GM12878 (cell line): ENCODE measurements around the gene POU5F1. TPM values are rescaled to one million over a fixed set of nuclear protein-coding genes. Genes with fewer than 3 reads are reported as not detected.

Experiments
- ATAC-seq: fragments of 200-7000 bp; cut with Tn5 transposase; 3 replicates; pipeline ENCODE4 v1.9.1; 2020; ENCODE audit warnings: mild to moderate bottlenecking, moderate library complexity
- BruUV-seq: library from RNA; stranded (reverse); fragments of 400-500 nt; replicated peaks from 2 replicates; lab custom pipeline; 2021; lab: Mats Ljungman, UMichigan
- CTCF ChIA-PET: fragments of 300-600 bp; sonication (Branson Sonifier 250); formaldehyde crosslinking; extraction: SDS; loops from one replicate; lab custom pipeline; 2021; ENCODE audit warnings: inconsistent platforms; lab: Yijun Ruan, JAX
- POLR2A ChIA-PET: fragments of 350-600 bp; formaldehyde crosslinking; extraction: SDS; loops from one replicate; lab custom pipeline; 2021; ENCODE audit warnings: inconsistent platforms; lab: Charles Lee
- RAD21 ChIA-PET: fragments of 300-600 bp; sonication (Branson Sonifier 250); formaldehyde crosslinking; loops from one replicate; lab custom pipeline; 2023; ENCODE audit warnings: antibody characterized with exemption; ENCODE audit not compliant: unreplicated experiment; lab: Charles Lee
- SMC1A ChIA-PET: fragments of 300-600 bp; sonication (Branson Sonifier 250); formaldehyde crosslinking; loops from one replicate; lab custom pipeline; 2023; ENCODE audit not compliant: unreplicated experiment, uncharacterized antibody; lab: Charles Lee
- DNase-seq: peaks from one replicate; pipeline ENCODE4 v3.0.0-alpha.2; 2011; ENCODE audit warnings: low read depth, low spot score
- FAIRE-seq: peaks from 3 replicates; lab custom pipeline; 2011; peaks lifted over from hg19 to GRCh38; lab: Jason Lieb, UNC
- H2AFZ ChIP-seq: 2 replicates; pipeline ENCODE4 v1.6.0; 2011; ENCODE audit warnings: low read depth, low read length, control low read depth; ENCODE audit not compliant: control insufficient read depth
- H3K27ac ChIP-seq: 2 replicates; pipeline ENCODE4 v1.5.1; 2011; ENCODE audit warnings: control low read depth; ENCODE audit not compliant: control insufficient read depth, insufficient read depth
- H3K27me3 ChIP-seq, 2 experiments: replicated peaks in 1 of 2; 2 replicates each; pipeline versions ENCODE4 v1.6.0 to v1.6.1; 2011; ENCODE audit warnings: low read length in 1 of 2; ENCODE audit not compliant: control insufficient read depth in 2 of 2, insufficient read depth in 2 of 2
- H3K36me3 ChIP-seq, 2 experiments: 2 replicates each; pipeline ENCODE4 v1.5.1; 2011; ENCODE audit warnings: low read length in 1 of 2; ENCODE audit not compliant: control insufficient read depth in 2 of 2, insufficient read depth in 2 of 2
- H3K4me1 ChIP-seq: 2 replicates; pipeline ENCODE4 v1.6.1; 2011; ENCODE audit warnings: mild to moderate bottlenecking, low read length, moderate library complexity, mixed read lengths; ENCODE audit not compliant: control insufficient read depth, insufficient read depth
- H3K4me2 ChIP-seq: 2 replicates; pipeline ENCODE4 v1.6.0; 2011; ENCODE audit warnings: control low read depth; ENCODE audit not compliant: control insufficient read depth, insufficient read depth
- H3K4me3 ChIP-seq: fragments of 200-600 bp; sonication (generic); 2 replicates; pipeline ENCODE4 v1.5.1; 2016
- H3K79me2 ChIP-seq: 2 replicates; pipeline ENCODE4 v1.6.0; 2011; ENCODE audit warnings: low read length; ENCODE audit not compliant: control insufficient read depth, insufficient read depth
- H3K9ac ChIP-seq: 2 replicates; pipeline ENCODE4 v1.8.0; 2011; ENCODE audit warnings: low read length, control low read depth, mixed read lengths; ENCODE audit not compliant: control insufficient read depth, insufficient read depth
- H3K9me3 ChIP-seq: replicated peaks from 3 replicates; pipeline ENCODE4 v1.5.1; 2011; ENCODE audit warnings: mild to moderate bottlenecking, low read length; ENCODE audit not compliant: control insufficient read depth, insufficient read depth
- H4K20me1 ChIP-seq: 2 replicates; pipeline ENCODE4 v1.6.0; 2011; ENCODE audit not compliant: control insufficient read depth, insufficient read depth
- ATF7 ChIP-seq: fragments of 450-650 bp; IDR thresholded peaks from 2 replicates; pipeline ENCODE4 v1.6.1; 2016; ENCODE audit warnings: low read depth, mild to moderate bottlenecking
- CBX3 ChIP-seq: fragments of 200-600 bp; sonication (generic); IDR thresholded peaks from 2 replicates; pipeline ENCODE4 v1.6.1; 2016; ENCODE audit warnings: low read depth, borderline replicate concordance
- DPF2 ChIP-seq: fragments of 450-650 bp; IDR thresholded peaks from 2 replicates; pipeline ENCODE4 v1.6.1; 2017; ENCODE audit warnings: mild to moderate bottlenecking
- FOXK2 ChIP-seq: fragments of 450-650 bp; IDR thresholded peaks from 2 replicates; pipeline ENCODE4 v1.6.1; 2017; ENCODE audit warnings: mild to moderate bottlenecking, moderate library complexity
- GATAD2B ChIP-seq: fragments of 450-650 bp; conservative IDR thresholded peaks from 2 replicates; pipeline ENCODE4 v1.6.1; 2017; ENCODE audit warnings: low read depth, mild to moderate bottlenecking, moderate library complexity
- NBN ChIP-seq: fragments of 450-650 bp; IDR thresholded peaks from 2 replicates; pipeline ENCODE4 v1.6.1; 2016
- NFIC ChIP-seq: IDR thresholded peaks from 2 replicates; pipeline ENCODE4 v1.6.1; 2012; ENCODE audit warnings: low read depth, mild to moderate bottlenecking, inconsistent platforms, low read length, moderate library complexity
- NFYB ChIP-seq: IDR thresholded peaks from 2 replicates; pipeline ENCODE4 v1.6.1; 2011; ENCODE audit warnings: low read depth, mild to moderate bottlenecking, low read length, improper control_type of control experiment, moderate library complexity; ENCODE audit not compliant: insufficient read depth
- NR2C1 ChIP-seq: fragments of 450-650 bp; IDR thresholded peaks from 2 replicates; pipeline ENCODE4 v1.6.1; 2017; ENCODE audit warnings: antibody characterized with exemption, mild to moderate bottlenecking, moderate library complexity
- NRF1 ChIP-seq: conservative IDR thresholded peaks from 2 replicates; pipeline ENCODE4 v1.6.1; 2011; ENCODE audit warnings: mild to moderate bottlenecking, low read depth, low read length, improper control_type of control experiment
- RAD21 ChIP-seq: IDR thresholded peaks from 2 replicates; pipeline ENCODE4 v1.6.1; 2011; ENCODE audit warnings: mild to moderate bottlenecking, low read depth, low read length, moderate library complexity; ENCODE audit not compliant: insufficient read depth
- RCOR1 ChIP-seq: conservative IDR thresholded peaks from 2 replicates; pipeline ENCODE4 v1.6.1; 2012; ENCODE audit warnings: low read depth, low read length, improper control_type of control experiment
- SPI1 ChIP-seq: IDR thresholded peaks from 2 replicates; pipeline ENCODE4 v1.6.1; 2011; ENCODE audit warnings: low read depth, mild to moderate bottlenecking, low read length, moderate library complexity, borderline replicate concordance; ENCODE audit not compliant: insufficient read depth
- TARDBP ChIP-seq: IDR thresholded peaks from 2 replicates; pipeline ENCODE4 v1.6.1; 2016; ENCODE audit warnings: borderline replicate concordance
- ZNF207 ChIP-seq: fragments of 450-650 bp; IDR thresholded peaks from 2 replicates; pipeline ENCODE4 v1.6.1; 2014; ENCODE audit warnings: antibody characterized with exemption, mild to moderate bottlenecking, borderline replicate concordance
- WGBS: methylation state at CpG from one replicate; pipeline ENCODE4 v1.1.6; 2016; ENCODE audit warnings: low lambda C conversion rate; ENCODE audit not compliant: insufficient replicate concordance, insufficient coverage; ENCODE audit errors: missing lambda C conversion rate; 5-methylcytosine and 5-hydroxymethylcytosine counted together
- in situ Hi-C: fragments of 300-500 bp; cut with MboI; formaldehyde crosslinking; loops from 9 replicates; pipeline ENCODE4 v1.14.3; 2018; ENCODE audit warnings: mixed read lengths
- intact Hi-C: fragments of 100-400 bp; cut with micrococcal nuclease; formaldehyde crosslinking; loops from one replicate; pipeline ENCODE4 v1.14.2; 2022; ENCODE audit not compliant: unreplicated experiment
- polyA plus RNA-seq, 11 experiments: library from polyadenylated mRNA; depleted of rRNA in 4 of 11; unstranded in 6 of 11; stranded (reverse) in 5 of 11; fragments of >200 nt; fragmentation: Nextera tagmentation in 4 of 11; fragmentation: Illumina TruSeq in 1 of 11; extraction: Ambion mirVana in 4 of 11; extraction: Trizol in 1 of 11; gene quantifications; 1 replicate in 1 of 11; 2 replicates in 10 of 11; pipeline versions ENCODE4 v1.2.1 to v1.2.3, GENCODE V29; 2011 to 2016; ENCODE audit warnings: inconsistent platforms in 2 of 11, missing spikeins in 2 of 11, low read depth in 1 of 11
- total RNA-seq, 4 experiments: library from RNA; depleted of rRNA in 3 of 4; stranded (reverse); fragments of >200 nt in 3 of 4; fragmentation: Illumina TruSeq in 1 of 4; extraction: Trizol in 1 of 4; gene quantifications; 2 replicates each; pipeline versions ENCODE4 v1.2.1 to v1.2.3, GENCODE V29; 2013 to 2021
- TF ChIP-seq, protein P1 (sequence below): fragments of 450-650 bp; IDR thresholded peaks from 2 replicates; pipeline ENCODE4 v1.6.1; 2016; ENCODE audit warnings: mild to moderate bottlenecking

Gene POU5F1
- total and polyA plus RNA-seq, 10 of the 15 experiments (the other 5 are each of a cell fraction or from before 2014, with no cell fraction given), result 1.4 to 5.5 (median 3.2) TPM

DNA sequence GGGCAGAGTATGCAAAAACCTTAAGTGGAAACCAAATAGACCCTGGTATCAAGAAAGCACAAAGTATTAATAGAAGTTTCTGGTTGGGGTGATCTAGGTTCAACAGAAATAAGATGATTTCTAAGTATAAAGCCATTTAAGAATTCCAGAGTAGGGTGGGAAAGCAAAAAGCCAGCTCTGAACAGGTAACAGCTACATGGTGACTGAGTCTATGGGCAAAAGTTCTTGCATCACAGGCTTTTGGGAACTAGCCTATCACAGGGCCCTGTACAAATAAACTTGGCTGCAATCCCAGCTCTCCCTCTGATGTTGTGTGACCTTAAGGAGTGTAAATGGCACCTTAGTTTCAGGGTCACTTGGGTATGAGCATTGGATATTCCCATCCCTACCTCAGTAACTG, 6.6 kb downstream of the POU5F1 start:
- POLR2A ChIA-PET, result interaction anchor here (2.3 kb wide), 1 partner anchor 12 kb away, joined by 9 read pairs; no protein-coding TSS in a partner anchor
- in situ Hi-C loops (no loop called here), intact Hi-C loops (loop anchor here (1.0 kb wide), 1 partner anchor 27 kb away; no protein-coding TSS in a partner anchor)
- Histone ChIP-seq H3K9ac (no peak overlapping the region), H3K36me3 (peaks cover 8 to 12% of the 10 kb centered on the region in 2 experiments), H3K9me3 (no peaks in the 10 kb centered on the region), H3K4me1 (peaks cover 32% of the 10 kb centered on the region), H3K27me3 (no peaks in the 10 kb centered on the region), H4K20me1 (no peaks in the 10 kb centered on the region; the same call in 1 of the 2 replicates), H3K4me2 (peak overlapping the region; percentile 46), H3K79me2 (peaks cover 30% of the 10 kb centered on the region), H2AFZ (no peak overlapping the region), H3K27ac (peak overlapping the region; percentile 52), H3K4me3 (no peak overlapping the region)
- FAIRE-seq (no peak), DNase-seq (no peak), ATAC-seq (peak; percentile 8; the same call in 1 of the 3 replicates)
- BruUV-seq, result no TSS peak
- RAD21 ChIA-PET, result interaction anchor here (1.7 to 1.8 kb wide), 2 partner anchors 20 to 29 kb away, joined by 5 to 7 read pairs; no protein-coding TSS in a partner anchor
- CTCF ChIA-PET, result interaction anchor here (0.6 to 2.4 kb wide), 9 partner anchors 20 to 485 kb away, joined by 3 to 8 read pairs (median 3); no protein-coding TSS in a partner anchor
- SMC1A ChIA-PET, result interaction anchor here (0.6 to 1.8 kb wide), 3 partner anchors 8 to 190 kb away, joined by 3 to 4 read pairs (median 4); partner anchors contain the start of gene PSORS1C2
- TF ChIP-seq FOXK2, result no peak
- TF ChIP-seq NFYB, result peak; percentile 67; the same call in 1 of the 2 replicates

DNA sequence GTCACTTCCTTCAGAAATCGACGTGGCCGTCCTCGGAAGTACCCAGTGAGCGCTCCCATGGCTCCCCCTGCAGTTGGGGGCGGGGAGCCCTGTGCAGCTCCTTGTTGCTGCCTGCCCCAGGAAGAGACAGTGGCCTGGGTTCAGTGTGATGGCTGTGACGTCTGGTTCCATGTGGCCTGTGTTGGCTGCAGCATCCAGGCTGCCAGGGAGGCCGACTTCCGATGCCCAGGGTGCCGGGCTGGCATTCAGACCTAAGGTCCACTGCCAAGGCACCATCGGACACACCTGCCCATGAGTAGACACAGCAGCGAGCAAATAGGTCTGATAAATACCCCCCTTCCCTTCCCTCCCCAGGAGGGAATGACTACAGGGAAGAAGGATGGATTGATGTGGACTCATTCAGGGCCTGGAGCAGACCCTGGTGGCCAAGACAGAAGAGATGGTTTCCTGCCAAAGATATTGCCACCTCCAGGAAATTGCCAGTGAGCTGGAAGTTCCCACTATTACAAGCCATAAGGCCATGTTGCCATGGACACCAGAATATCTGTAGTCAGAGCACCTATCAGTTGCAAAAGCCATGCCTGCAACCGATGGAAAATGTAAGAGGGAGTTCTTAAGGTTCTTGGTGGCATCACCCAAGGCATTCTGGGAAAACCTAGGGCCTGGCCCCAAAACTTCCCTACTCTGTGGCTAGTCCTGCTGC, 7.9 kb downstream of the POU5F1 start:
- CTCF ChIA-PET, result interaction anchor here (0.6 to 1.5 kb wide), 2 partner anchors 24 to 198 kb away, joined by 3 to 4 read pairs; no protein-coding TSS in a partner anchor
- intact Hi-C loops, result no loop called here

More for the DNA sequence above, 7.9 kb downstream of the POU5F1 start:
- ChIA-PET RAD21 (interaction anchor here (1.4 to 1.7 kb wide), 2 partner anchors 19 to 22 kb away, joined by 5 read pairs; no protein-coding TSS in a partner anchor), POLR2A (interaction anchor here (0.8 to 2.3 kb wide), 3 partner anchors 10 to 16 kb away, joined by 3 to 9 read pairs (median 3); no protein-coding TSS in a partner anchor), SMC1A (interaction anchor here (1.5 kb wide), 1 partner anchor 24 kb away, joined by 3 read pairs; the partner anchor contains the start of gene PSORS1C2)
- Histone ChIP-seq H3K4me3 (peak overlapping the region; percentile 22; the same call in 1 of the 2 replicates), H2AFZ (no peak overlapping the region), H3K79me2 (peaks cover 36% of the 10 kb centered on the region), H3K4me2 (peak overlapping the region; percentile 61), H3K27ac (no peak overlapping the region), H3K9me3 (no peaks in the 10 kb centered on the region), H3K36me3 (peaks cover 8 to 12% of the 10 kb centered on the region in 2 experiments), H3K9ac (no peak overlapping the region), H3K27me3 (no peaks in the 10 kb centered on the region), H4K20me1 (no peaks in the 10 kb centered on the region; the same call in 1 of the 2 replicates), H3K4me1 (peaks cover 32% of the 10 kb centered on the region)
- no peak for FAIRE-seq
- in situ Hi-C loops, result no loop called here
- WGBS, result 94% methylated on average over 13 of the region's 13 CpGs
- BruUV-seq, result no TSS peak
- no peak for TF ChIP-seq NRF1
- no peak for TF ChIP-seq ATF7
- TF ChIP-seq GATAD2B, result no peak
- no peak for TF ChIP-seq TARDBP
- no peak for TF ChIP-seq CBX3
- TF ChIP-seq NFIC, result no peak
- no peak for TF ChIP-seq RAD21
- no peak for TF ChIP-seq DPF2
- TF ChIP-seq, protein P1, sequence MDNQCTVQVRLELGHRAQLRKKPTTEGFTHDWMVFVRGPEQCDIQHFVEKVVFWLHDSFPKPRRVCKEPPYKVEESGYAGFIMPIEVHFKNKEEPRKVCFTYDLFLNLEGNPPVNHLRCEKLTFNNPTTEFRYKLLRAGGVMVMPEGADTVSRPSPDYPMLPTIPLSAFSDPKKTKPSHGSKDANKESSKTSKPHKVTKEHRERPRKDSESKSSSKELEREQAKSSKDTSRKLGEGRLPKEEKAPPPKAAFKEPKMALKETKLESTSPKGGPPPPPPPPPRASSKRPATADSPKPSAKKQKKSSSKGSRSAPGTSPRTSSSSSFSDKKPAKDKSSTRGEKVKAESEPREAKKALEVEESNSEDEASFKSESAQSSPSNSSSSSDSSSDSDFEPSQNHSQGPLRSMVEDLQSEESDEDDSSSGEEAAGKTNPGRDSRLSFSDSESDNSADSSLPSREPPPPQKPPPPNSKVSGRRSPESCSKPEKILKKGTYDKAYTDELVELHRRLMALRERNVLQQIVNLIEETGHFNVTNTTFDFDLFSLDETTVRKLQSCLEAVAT, result no peak
- TF ChIP-seq NR2C1, result no peak
- TF ChIP-seq SPI1, result no peak
- TF ChIP-seq NBN, result no peak
- TF ChIP-seq ZNF207, result no peak
- no peak for TF ChIP-seq RCOR1
- ATAC-seq, result no peak
- no peak for DNase-seq
